MG63 (cell line): ENCODE results near the gene SLC22A14. TPM values are rescaled to one million over a fixed set of nuclear protein-coding genes. Genes with fewer than 3 reads are reported as not detected.
"Not testable (repeated sequence)": the region's sequence is repeated elsewhere in the genome, so short reads cannot be mapped to it uniquely, and the experiment has no call there.

Source experiments
- DNase-seq: peaks from one replicate; pipeline ENCODE4 v3.0.0-alpha.2; 2020
- H3K27me3 ChIP-seq: fragments of 250-450 bp; sonication (Bioruptor Pico); 2 replicates; pipeline ENCODE4 v1.5.1; 2020; ENCODE audit warnings: mild to moderate bottlenecking, moderate library complexity
- H3K36me3 ChIP-seq: fragments of 250-450 bp; sonication (Bioruptor Pico); 2 replicates; pipeline ENCODE4 v1.5.1; 2020; ENCODE audit warnings: mild to moderate bottlenecking, moderate library complexity
- H3K4me3 ChIP-seq: fragments of 250-450 bp; sonication (Bioruptor Pico); 2 replicates; pipeline ENCODE4 v1.5.1; 2020; ENCODE audit warnings: mild to moderate bottlenecking, moderate library complexity
- H3K9me3 ChIP-seq: fragments of 250-450 bp; sonication (Bioruptor Pico); 2 replicates; pipeline ENCODE4 v1.5.1; 2020; ENCODE audit warnings: mild to moderate bottlenecking, moderate library complexity
- total RNA-seq: library from RNA; depleted of rRNA; stranded (reverse); fragments of >200 nt; shearing (Covaris generic); gene quantifications from 2 replicates; pipeline ENCODE4 v1.2.3, GENCODE V29; 2014; ENCODE audit warnings: low replicate concordance

Gene SLC22A14
- total RNA-seq, 1 experiment from 2014 or later, result not detected

- no peak within 1 kb of the TSS for H3K4me3 ChIP-seq
- no peaks in the 10 kb centered on the region for H3K27me3 ChIP-seq
- DNase-seq, result no peak
- no peaks in the 10 kb centered on the region for H3K36me3 ChIP-seq
- no peaks in the 10 kb centered on the region for H3K9me3 ChIP-seq
Measured at GRCh38 chr3:38265604-38266307, 16.3 kb upstream of the SLC22A14 start, which contains the start of gene SLC22A13. SLC22A13 (plus strand) TSS chr3:38265812; CDS start chr3:38265861, 49 bp downstream.

- H3K4me3 ChIP-seq, result no peak overlapping the region
- no peaks in the 10 kb centered on the region for H3K27me3 ChIP-seq
- no peaks in the 10 kb centered on the region for H3K9me3 ChIP-seq
- H3K36me3 ChIP-seq, result no peaks in the 10 kb centered on the region
- DNase-seq, result no peak
Measured at GRCh38 chr3:38266810-38267209, 15.3 kb upstream of the SLC22A14 start.

DNA sequence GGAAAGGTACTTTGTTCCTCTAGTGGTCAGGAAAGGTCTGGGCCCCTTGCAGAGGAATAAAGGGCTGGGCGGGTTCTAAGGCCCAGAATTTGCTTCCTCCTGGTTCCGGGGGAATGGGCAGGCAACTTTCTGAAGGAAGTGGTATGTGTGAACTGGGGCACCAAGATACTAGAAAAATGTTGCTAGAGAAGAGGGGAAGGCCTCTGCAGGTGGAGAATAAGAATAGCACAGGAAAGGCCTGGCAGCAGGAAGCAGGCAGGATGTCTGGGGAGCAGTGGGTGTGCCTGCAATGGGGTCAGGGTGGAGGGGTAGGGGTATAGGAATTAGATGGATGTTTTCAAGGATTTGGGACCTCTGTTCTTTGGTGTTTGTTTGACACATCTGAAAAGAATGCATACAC is 14.4 kb upstream of the SLC22A14 start:
- DNase-seq, result no peak
- Histone ChIP-seq H3K9me3 (no peaks in the 10 kb centered on the region), H3K27me3 (no peaks in the 10 kb centered on the region), H3K36me3 (no peaks in the 10 kb centered on the region), H3K4me3 (no peak overlapping the region)

DNA sequence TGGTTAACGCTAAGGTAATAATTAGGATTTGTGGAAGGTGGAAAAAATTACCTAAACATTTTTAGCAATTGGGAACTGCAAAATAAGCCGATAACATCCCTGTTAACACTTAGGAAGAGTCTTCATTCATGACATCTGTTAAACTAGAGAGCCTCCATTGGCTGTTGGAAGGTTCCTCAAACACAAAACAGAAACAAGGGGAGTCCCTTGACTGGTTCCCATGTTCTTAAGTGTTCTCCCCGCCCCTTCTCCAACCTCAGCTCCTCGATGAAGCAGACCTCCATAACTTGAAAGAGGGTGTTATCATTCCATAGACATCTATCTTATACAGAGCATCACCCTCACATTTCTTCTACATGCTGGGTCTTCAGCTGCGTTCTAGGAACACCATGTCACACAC is 14.0 kb upstream of the SLC22A14 start:
- no peaks in the 10 kb centered on the region for H3K9me3 ChIP-seq
- H3K27me3 ChIP-seq, result no peaks in the 10 kb centered on the region
- H3K4me3 ChIP-seq, result no peak overlapping the region
- H3K36me3 ChIP-seq, result no peaks in the 10 kb centered on the region
- no peak for DNase-seq

DNA sequence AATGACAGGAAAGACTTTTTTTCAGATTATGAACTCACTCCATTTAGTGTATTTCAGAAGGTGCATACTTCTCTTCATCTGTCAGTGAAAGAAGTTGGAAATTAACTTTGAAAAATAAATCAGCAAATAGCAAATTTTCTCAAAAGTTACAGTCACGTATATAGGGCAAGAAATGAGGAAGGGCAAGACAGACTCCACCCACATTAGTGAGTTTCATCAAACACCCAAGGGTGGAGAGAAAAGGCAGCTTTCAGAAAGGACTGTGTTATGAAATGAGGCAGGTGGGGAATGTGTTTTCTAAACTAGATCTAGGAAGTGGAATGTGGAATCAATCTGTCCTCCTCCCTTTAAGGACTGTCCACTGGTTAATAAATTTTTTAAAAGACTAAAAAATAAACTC is 13.6 kb upstream of the SLC22A14 start:
- no peak for DNase-seq
- Histone ChIP-seq H3K4me3 (no peak overlapping the region), H3K36me3 (no peaks in the 10 kb centered on the region), H3K9me3 (no peaks in the 10 kb centered on the region), H3K27me3 (no peaks in the 10 kb centered on the region)

- H3K4me3 ChIP-seq, result no peak overlapping the region
- no peaks in the 10 kb centered on the region for H3K9me3 ChIP-seq
- no peak for DNase-seq
- H3K36me3 ChIP-seq, result no peaks in the 10 kb centered on the region
- no peaks in the 10 kb centered on the region for H3K27me3 ChIP-seq
Measured at GRCh38 chr3:38270606-38271005, 11.5 kb upstream of the SLC22A14 start.

DNA sequence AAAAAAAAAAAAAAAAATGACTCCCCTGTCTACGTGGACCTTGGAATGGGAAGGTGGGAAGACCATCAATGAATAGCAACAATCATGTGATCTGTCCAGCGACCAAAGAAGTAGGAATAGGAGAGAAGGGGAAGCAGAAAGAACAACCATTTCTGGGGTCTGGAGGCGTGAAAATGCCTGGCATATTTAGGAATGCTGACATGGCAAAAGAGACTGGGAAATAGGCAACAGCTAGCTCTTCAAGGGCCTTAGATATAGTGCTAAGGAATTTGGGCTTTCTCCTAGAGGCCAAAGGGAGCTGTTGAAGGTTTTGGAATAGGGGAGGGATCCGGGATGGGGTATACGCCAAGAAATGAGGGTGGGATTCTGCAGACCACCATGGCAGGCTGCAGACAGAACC is 10.5 kb upstream of the SLC22A14 start:
- H3K4me3 ChIP-seq, result no peak overlapping the region
- H3K36me3 ChIP-seq, result no peaks in the 10 kb centered on the region
- H3K27me3 ChIP-seq, result no peaks in the 10 kb centered on the region
- DNase-seq, result no peak
- H3K9me3 ChIP-seq, result no peaks in the 10 kb centered on the region

- no peaks in the 10 kb centered on the region for H3K36me3 ChIP-seq
- H3K4me3 ChIP-seq, result no peak overlapping the region
- no peaks in the 10 kb centered on the region for H3K27me3 ChIP-seq
- H3K9me3 ChIP-seq, result no peaks in the 10 kb centered on the region
- no peak for DNase-seq
Measured at GRCh38 chr3:38274864-38275649, 7.0 kb upstream of the SLC22A14 start.

DNA sequence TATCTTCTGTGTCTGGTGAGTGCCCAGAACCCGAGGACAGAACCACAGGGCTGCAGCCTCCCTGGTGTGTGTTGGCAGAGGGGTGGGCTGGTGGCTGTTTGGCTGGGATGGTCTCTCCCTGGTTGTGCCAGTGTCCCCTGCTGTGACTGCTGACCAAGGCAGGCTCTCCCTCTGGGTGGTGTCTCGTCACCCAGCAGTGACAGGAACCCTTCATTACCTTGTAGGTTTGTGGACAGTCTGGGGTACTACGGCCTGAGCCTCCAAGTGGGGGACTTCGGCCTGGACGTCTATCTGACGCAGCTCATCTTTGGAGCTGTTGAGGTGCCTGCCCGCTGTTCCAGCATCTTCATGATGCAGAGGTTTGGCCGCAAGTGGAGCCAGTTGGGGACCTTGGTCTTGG is 6.4 kb upstream of the SLC22A14 start:
- DNase-seq, result no peak

GRCh38 chr3:38276081-38276916 is 5.8 kb upstream of the SLC22A14 start:
- H3K27me3 ChIP-seq, result no peaks in the 10 kb centered on the region
- no peak for DNase-seq
- H3K4me3 ChIP-seq, result no peak overlapping the region
- no peaks in the 10 kb centered on the region for H3K9me3 ChIP-seq
- H3K36me3 ChIP-seq, result no peaks in the 10 kb centered on the region

More for the DNA sequence above, 6.4 kb upstream of the SLC22A14 start:
- H3K36me3 ChIP-seq, result no peaks in the 10 kb centered on the region
- H3K9me3 ChIP-seq, result no peaks in the 10 kb centered on the region
- H3K4me3 ChIP-seq, result no peak overlapping the region
- H3K27me3 ChIP-seq, result no peaks in the 10 kb centered on the region

GRCh38 chr3:38276917-38277630 is 5.0 kb upstream of the SLC22A14 start:
- H3K9me3 ChIP-seq, result no peaks in the 10 kb centered on the region
- no peak for DNase-seq
- H3K36me3 ChIP-seq, result no peaks in the 10 kb centered on the region
- H3K27me3 ChIP-seq, result no peaks in the 10 kb centered on the region
- H3K4me3 ChIP-seq, result no peak overlapping the region

GRCh38 chr3:38278841-38279240 is 3.3 kb upstream of the SLC22A14 start:
- DNase-seq, result no peak
- Histone ChIP-seq H3K36me3 (no peaks in the 10 kb centered on the region), H3K27me3 (no peaks in the 10 kb centered on the region), H3K9me3 (no peaks in the 10 kb centered on the region), H3K4me3 (no peak overlapping the region)

DNA sequence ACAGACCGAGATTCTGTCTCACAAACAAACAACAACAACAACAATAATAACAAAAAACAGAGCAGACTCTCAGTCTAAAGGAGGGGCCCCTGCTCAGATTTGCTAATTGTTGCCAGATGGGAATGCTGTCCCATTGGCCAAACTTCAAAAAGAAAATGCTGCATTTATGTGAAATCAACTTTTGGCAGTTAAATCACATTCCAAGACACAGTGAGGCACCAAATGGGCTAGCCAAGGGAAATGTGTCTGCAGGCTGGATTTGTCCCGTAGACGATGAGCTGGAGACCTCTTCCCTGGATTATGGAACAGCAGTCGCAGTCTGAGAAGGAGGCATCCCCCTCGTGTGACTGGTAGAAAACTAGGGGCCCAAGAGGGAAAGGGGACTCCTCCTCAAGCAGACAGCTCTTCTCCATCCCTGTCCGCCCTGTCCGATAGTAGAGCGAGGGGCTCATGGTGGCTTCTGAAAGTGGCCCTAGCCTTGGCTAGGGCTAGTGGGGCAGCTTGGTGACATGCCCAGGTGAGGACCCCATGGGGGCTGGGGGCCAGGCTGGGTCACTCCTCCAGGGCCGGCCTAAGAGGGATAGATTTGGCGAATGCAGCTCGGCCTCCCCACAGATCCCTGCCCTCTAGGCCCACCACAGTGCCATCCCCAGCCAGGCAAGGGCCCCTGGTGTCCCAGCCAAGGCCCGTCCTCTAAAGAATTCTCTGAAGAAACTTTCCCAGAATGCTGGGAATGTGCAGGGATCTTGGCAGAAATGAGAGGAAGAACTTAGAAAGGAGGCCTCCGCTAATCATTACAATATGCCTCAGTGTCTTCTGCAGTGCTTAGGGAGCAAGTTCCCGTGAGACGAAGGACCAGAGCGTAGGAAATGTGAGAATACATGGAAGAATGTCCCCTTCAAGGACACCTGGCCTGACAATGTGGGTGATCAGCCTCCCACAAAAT is 2.0 kb downstream of the SLC22A14 start:
- Histone ChIP-seq H3K4me3 (no peak overlapping the region), H3K27me3 (no peaks in the 10 kb centered on the region), H3K36me3 (no peaks in the 10 kb centered on the region), H3K9me3 (no peaks in the 10 kb centered on the region)
- peak; percentile 41 for DNase-seq

GRCh38 chr3:38284756-38285150 is 2.7 kb downstream of the SLC22A14 start:
- DNase-seq, result no peak
- Histone ChIP-seq H3K36me3 (no peaks in the 10 kb centered on the region), H3K4me3 (no peak overlapping the region), H3K9me3 (no peaks in the 10 kb centered on the region), H3K27me3 (no peaks in the 10 kb centered on the region)

GRCh38 chr3:38289286-38290217 is 7.5 kb downstream of the SLC22A14 start:
- not testable (repeated sequence) for H3K27me3 ChIP-seq, H3K36me3 ChIP-seq, DNase-seq

More at GRCh38 chr3:38289286-38290217, 7.5 kb downstream of the SLC22A14 start:
- not testable (repeated sequence) for H3K9me3 ChIP-seq, H3K4me3 ChIP-seq
